Measurements from ENCODE around the gene CBFA2T3.

- TF ChIP-seq YY1 (IDR thresholded peaks at IDR 0.05; ENCODE audit: low read depth) (no peak), CREB1 (IDR thresholded peaks at IDR 0.05; ENCODE audit: low read depth) (no peak)
- TF ChIP-seq, protein P1, sequence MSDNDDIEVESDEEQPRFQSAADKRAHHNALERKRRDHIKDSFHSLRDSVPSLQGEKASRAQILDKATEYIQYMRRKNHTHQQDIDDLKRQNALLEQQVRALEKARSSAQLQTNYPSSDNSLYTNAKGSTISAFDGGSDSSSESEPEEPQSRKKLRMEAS (IDR thresholded peaks at IDR 0.05) = no peak
Measured at GRCh38 chr16:88953003-88953690, 23.9 kb downstream of the CBFA2T3 start.
